ENCODE data around the gene GABRG3. TPM values are rescaled to one million over a fixed set of nuclear protein-coding genes. Genes with fewer than 3 reads are reported as not detected.

The GABRG3 gene
- total and polyA plus RNA-seq, 10 of the 15 experiments (the other 5 are each of a cell fraction or from before 2014, with no cell fraction given): 0.15 TPM; not detected in 9

GRCh38 chr15:27530994-27531393 lies 560.0 kb downstream of the GABRG3 start (continued):
- no peak for TF ChIP-seq PRDM15 (CRISPR knock-in tag; IDR thresholded peaks at IDR 0.05)
- no peak for TF ChIP-seq SUZ12 (IDR thresholded peaks at IDR 0.05; ENCODE audit: unreplicated experiment)
- no peak for TF ChIP-seq PML (IDR thresholded peaks at IDR 0.05; ENCODE audit: low read length)
- TF ChIP-seq IKZF1 (conservative IDR thresholded peaks at IDR 0.05): no peak

- H3K27ac ChIP-seq (ENCODE audit: control insufficient read depth, insufficient read depth): no peak overlapping the region
- ChIA-PET POLR2A (no interaction called here), CTCF (no interaction called here), RAD21 (ENCODE audit: unreplicated experiment) (no interaction called here), SMC1A (ENCODE audit: uncharacterized antibody, unreplicated experiment) (no interaction called here)
- intact Hi-C loops (cut with micrococcal nuclease; ENCODE audit: unreplicated experiment) (no loop called here), in situ Hi-C loops (cut with MboI) (no loop called here)
- H3K4me2 ChIP-seq (ENCODE audit: control insufficient read depth, insufficient read depth): no peak overlapping the region
- BruUV-seq (replicated peaks): no TSS peak
- no peaks in the 10 kb centered on the region for H3K27me3 ChIP-seq (replicated peaks in 1 of 2; ENCODE audit: control insufficient read depth in 2 of 2, insufficient read depth in 2 of 2, low read length in 1 of 2)
- no peaks in the 10 kb centered on the region for H3K36me3 ChIP-seq (ENCODE audit: control insufficient read depth in 2 of 2, insufficient read depth in 2 of 2, low read length in 1 of 2)
- no peak for DNase-seq (ENCODE audit: low read depth, low spot score)
- no peaks in the 10 kb centered on the region for H3K79me2 ChIP-seq (ENCODE audit: control insufficient read depth, insufficient read depth, low read length)
- H4K20me1 ChIP-seq (ENCODE audit: control insufficient read depth, insufficient read depth): no peaks in the 10 kb centered on the region
- no peaks in the 10 kb centered on the region for H3K4me1 ChIP-seq (ENCODE audit: control insufficient read depth, insufficient read depth, low read length)
- TF ChIP-seq, protein P1, sequence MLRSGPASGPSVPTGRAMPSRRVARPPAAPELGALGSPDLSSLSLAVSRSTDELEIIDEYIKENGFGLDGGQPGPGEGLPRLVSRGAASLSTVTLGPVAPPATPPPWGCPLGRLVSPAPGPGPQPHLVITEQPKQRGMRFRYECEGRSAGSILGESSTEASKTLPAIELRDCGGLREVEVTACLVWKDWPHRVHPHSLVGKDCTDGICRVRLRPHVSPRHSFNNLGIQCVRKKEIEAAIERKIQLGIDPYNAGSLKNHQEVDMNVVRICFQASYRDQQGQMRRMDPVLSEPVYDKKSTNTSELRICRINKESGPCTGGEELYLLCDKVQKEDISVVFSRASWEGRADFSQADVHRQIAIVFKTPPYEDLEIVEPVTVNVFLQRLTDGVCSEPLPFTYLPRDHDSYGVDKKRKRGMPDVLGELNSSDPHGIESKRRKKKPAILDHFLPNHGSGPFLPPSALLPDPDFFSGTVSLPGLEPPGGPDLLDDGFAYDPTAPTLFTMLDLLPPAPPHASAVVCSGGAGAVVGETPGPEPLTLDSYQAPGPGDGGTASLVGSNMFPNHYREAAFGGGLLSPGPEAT (IDR thresholded peaks at IDR 0.05; ENCODE audit: low read depth): no peak
- TF ChIP-seq RELA (IDR thresholded peaks at IDR 0.05; ENCODE audit: borderline replicate concordance, partially characterized antibody): no peak
- no peak for ATAC-seq
- no peak overlapping the region for H3K4me3 ChIP-seq
- H3K9me3 ChIP-seq (replicated peaks; ENCODE audit: control insufficient read depth, insufficient read depth, low read length): no peaks in the 10 kb centered on the region; the same call in 2 of the 3 replicates
- H2AFZ ChIP-seq (ENCODE audit: control insufficient read depth, low read depth, low read length): no peak overlapping the region
- H3K9ac ChIP-seq (ENCODE audit: control insufficient read depth, insufficient read depth, low read length): no peak overlapping the region
- 51% methylated on average over 3 of the region's 3 CpGs for WGBS (ENCODE audit: insufficient coverage, insufficient replicate concordance, low lambda C conversion rate, missing lambda C conversion rate)
- FAIRE-seq: no peak
These were observed 561.4 kb downstream of the GABRG3 start for GRCh38 chr15:27532358-27532757.
